ENCODE results near the gene PRKG1. TPM values are rescaled to one million over a fixed set of nuclear protein-coding genes. Genes with fewer than 3 reads are reported as not detected.

PRKG1 gene
- total and polyA plus RNA-seq, 2 of the 4 experiments (the other 2 are of a cell fraction) = 3.5 to 18.3 TPM

GRCh38 chr10:52129410-52130178 lies 1055.3 kb downstream of the PRKG1 start:
- ChIA-PET POLR2A (ENCODE audit: unreplicated experiment) (no interaction called here), CTCF (no interaction called here)
- H2BK15ac ChIP-seq (ENCODE audit: low read depth, low read length) = no peak overlapping the region
- H4K91ac ChIP-seq (ENCODE audit: insufficient read depth, low read depth, low read length) = no peak overlapping the region
- no peak overlapping the region for H2AK5ac ChIP-seq (ENCODE audit: low read depth, low read length)
- no peak overlapping the region for H3K4me3 ChIP-seq (ENCODE audit: insufficient read depth, low read depth, low read length)
- TF ChIP-seq CTCF (conservative IDR thresholded peaks at IDR 0.05; ENCODE audit: low read depth, low read length) = no peak
- no peak for TF ChIP-seq CHD1 (IDR thresholded peaks at IDR 0.05; ENCODE audit: low read depth, low read length)
- TF ChIP-seq RCOR1 (IDR thresholded peaks at IDR 0.05; ENCODE audit: insufficient replicate concordance, low read length) = no peak
- no peak for TF ChIP-seq MAZ (IDR thresholded peaks at IDR 0.05; ENCODE audit: borderline replicate concordance, low read depth, low read length)
- no peak for TF ChIP-seq MXI1 (IDR thresholded peaks at IDR 0.05; ENCODE audit: borderline replicate concordance, low read depth, low read length)
- no peak for TF ChIP-seq BHLHE40 (IDR thresholded peaks at IDR 0.05; ENCODE audit: low read depth, low read length)
- no peak for TF ChIP-seq POLR2A (IDR thresholded peaks at IDR 0.05; ENCODE audit: low read depth, low read length)
- no peak for TF ChIP-seq RFX5 (IDR thresholded peaks at IDR 0.05; ENCODE audit: low read depth, low read length)
- no peak overlapping the region for H4K5ac ChIP-seq (ENCODE audit: low read depth, low read length)
- DNase-seq (no peak), ATAC-seq (ENCODE audit: low read depth) (peak; percentile 27; the same call in 1 of the 2 replicates)
- no peaks in the 10 kb centered on the region for H3K4me1 ChIP-seq (ENCODE audit: control insufficient read depth, insufficient read depth, low read length)
- H3K36me3 ChIP-seq (ENCODE audit: control insufficient read depth, insufficient read depth, low read length) = no peaks in the 10 kb centered on the region
- no peak overlapping the region for H3K14ac ChIP-seq (replicated peaks; ENCODE audit: low read depth, low read length)
- no peaks in the 10 kb centered on the region for H3K9me3 ChIP-seq (ENCODE audit: control insufficient read depth, insufficient read depth, low read length)
- no peak overlapping the region for H2AFZ ChIP-seq (replicated peaks; ENCODE audit: low read length, poor library complexity)
- H3K27me3 ChIP-seq (ENCODE audit: control insufficient read depth, insufficient read depth, low read length) = no peaks in the 10 kb centered on the region
- in situ Hi-C loops (cut with MboI; ENCODE audit: low sequenced_read_pairs) = no loop called here
- no peak overlapping the region for H2AK9ac ChIP-seq (replicated peaks; ENCODE audit: low read depth, low read length, poor library complexity)
- H4K8ac ChIP-seq (ENCODE audit: low read depth in 2 of 2, low read length in 2 of 2) = no peak overlapping the region
- no peak overlapping the region for H2BK20ac ChIP-seq (ENCODE audit: low read depth, low read length)
- no TSS peak for BruUV-seq (replicated peaks)
- intact Hi-C loops (cut with micrococcal nuclease) = no loop called here
- peaks cover 3% of the 10 kb centered on the region; the same call in 1 of the 2 replicates for H3K9me1 ChIP-seq (ENCODE audit: insufficient read depth, low read length)
- H3K9ac ChIP-seq (ENCODE audit: low read depth, low read length) = no peak overlapping the region
- no peak overlapping the region for H2BK5ac ChIP-seq (ENCODE audit: low read depth, low read length, poor library complexity, severe bottlenecking)
- dilution Hi-C loops (cut with HindIII; ENCODE audit: low sequenced_read_pairs, unreplicated experiment) = no loop called here
- H3K27ac ChIP-seq (ENCODE audit: insufficient read depth, low read length) = no peak overlapping the region
- no CpG with 5 or more reads among the region's 3 CpGs for WGBS, 2 experiments (ENCODE audit: extremely low coverage in 2 of 2, insufficient read length in 1 of 2)
- H3K4me2 ChIP-seq (ENCODE audit: low read depth, low read length) = no peak overlapping the region
- H3K79me1 ChIP-seq (ENCODE audit: low read depth in 1 of 2, low read length in 2 of 2) = no peaks in the 10 kb centered on the region
- no peak overlapping the region for H3K18ac ChIP-seq (ENCODE audit: low read depth, low read length)
- H3K23ac ChIP-seq (ENCODE audit: low read depth, low read length) = no peak overlapping the region
- H2BK120ac ChIP-seq (ENCODE audit: low read depth, low read length) = no peak overlapping the region
- no peak overlapping the region for H3K56ac ChIP-seq (ENCODE audit: extremely low read depth, insufficient read depth, low read length)
- H4K20me1 ChIP-seq (ENCODE audit: insufficient read depth, low read length) = no peaks in the 10 kb centered on the region
- H3K4ac ChIP-seq (ENCODE audit: low read depth, low read length) = no peak overlapping the region
